Activated T-cell treated with anti-CD3 and anti-CD28 coated beads, Interleukin-2, amount 50 U/mL, for 24 hours (primary cell): ENCODE measurements around the gene DMP1.

Experiments used
- DNase-seq: peaks from one replicate; pipeline ENCODE4 v3.0.0-alpha.2; 2020
- H3K27ac Mint-ChIP-seq: 2 replicates; pipeline ENCODE4 v1.8.0; 2020; ENCODE audit warnings: mild to moderate bottlenecking, mixed read lengths
- H3K27me3 Mint-ChIP-seq: 2 replicates; pipeline ENCODE4 v1.8.0; 2020; ENCODE audit warnings: mixed read lengths
- H3K36me3 Mint-ChIP-seq: 2 replicates; pipeline ENCODE4 v1.8.0; 2020; ENCODE audit warnings: low read depth, mixed read lengths
- H3K4me1 Mint-ChIP-seq: 2 replicates; pipeline ENCODE4 v1.8.0; 2020; ENCODE audit warnings: low read depth, mixed read lengths
- H3K4me3 Mint-ChIP-seq: 2 replicates; pipeline ENCODE4 v1.8.0; 2020; ENCODE audit warnings: mild to moderate bottlenecking, moderate library complexity, mixed read lengths
- H3K9me3 Mint-ChIP-seq: 2 replicates; pipeline ENCODE4 v1.8.0; 2020; ENCODE audit warnings: mixed read lengths

DMP1 gene

GRCh38 chr4:87649980-87650379, at the start of gene DMP1:
DMP1 (plus strand) TSS chr4:87650280; CDS start chr4:87656493, 6,213 bp downstream.
- DNase-seq: no peak
- H3K9me3 Mint-ChIP-seq: no peaks in the 10 kb centered on the region
- H3K4me1 Mint-ChIP-seq: no peaks in the 10 kb centered on the region
- no peaks in the 10 kb centered on the region for H3K36me3 Mint-ChIP-seq
- H3K4me3 Mint-ChIP-seq: no peak within 1 kb of the TSS
- no peak within 1 kb of the TSS for H3K27ac Mint-ChIP-seq
- H3K27me3 Mint-ChIP-seq: no peaks in the 10 kb centered on the region

- no peaks in the 10 kb centered on the region for H3K4me1 Mint-ChIP-seq
- H3K9me3 Mint-ChIP-seq: peaks cover 3% of the 10 kb centered on the region
- no peak overlapping the region for H3K27ac Mint-ChIP-seq
- no peak for DNase-seq
- H3K4me3 Mint-ChIP-seq: no peak overlapping the region
- H3K36me3 Mint-ChIP-seq: no peaks in the 10 kb centered on the region
- H3K27me3 Mint-ChIP-seq: peaks cover 19% of the 10 kb centered on the region
Observed at GRCh38 chr4:87601361-87601760, 48.7 kb upstream of the DMP1 start.

GRCh38 chr4:87608229-87608628, 41.9 kb upstream of the DMP1 start, which contains the start of gene DSPP:
DSPP (plus strand) TSS chr4:87608529; CDS start chr4:87610909, 2,380 bp downstream.
- H3K9me3 Mint-ChIP-seq: peaks cover 3% of the 10 kb centered on the region

GRCh38 chr4:87614292-87614890, 35.7 kb upstream of the DMP1 start:
- Mint-ChIP-seq H3K9me3 (no peaks in the 10 kb centered on the region), H3K4me3 (no peak overlapping the region), H3K4me1 (no peaks in the 10 kb centered on the region), H3K27ac (no peak overlapping the region), H3K27me3 (peaks cover 6% of the 10 kb centered on the region), H3K36me3 (no peaks in the 10 kb centered on the region)
- no peak for DNase-seq

More at GRCh38 chr4:87608229-87608628, 41.9 kb upstream of the DMP1 start, which contains the start of gene DSPP:
- DNase-seq: no peak
- Mint-ChIP-seq H3K27ac (no peak within 1 kb of the TSS), H3K27me3 (peaks cover 11% of the 10 kb centered on the region), H3K4me3 (no peak within 1 kb of the TSS), H3K36me3 (no peaks in the 10 kb centered on the region), H3K4me1 (no peaks in the 10 kb centered on the region)

- no peak overlapping the region for H3K27ac Mint-ChIP-seq
- H3K4me3 Mint-ChIP-seq: no peak overlapping the region
- no peaks in the 10 kb centered on the region for H3K4me1 Mint-ChIP-seq
- DNase-seq: no peak
- H3K36me3 Mint-ChIP-seq: no peaks in the 10 kb centered on the region
- peaks cover 4% of the 10 kb centered on the region for H3K27me3 Mint-ChIP-seq
- H3K9me3 Mint-ChIP-seq: no peaks in the 10 kb centered on the region
Observed at GRCh38 chr4:87616268-87616667, 33.8 kb upstream of the DMP1 start.

GRCh38 chr4:87620086-87620485, 30.0 kb upstream of the DMP1 start:
- no peak for DNase-seq
- Mint-ChIP-seq H3K27ac (no peak overlapping the region), H3K36me3 (no peaks in the 10 kb centered on the region), H3K9me3 (no peaks in the 10 kb centered on the region), H3K4me1 (no peaks in the 10 kb centered on the region), H3K27me3 (peaks cover 5% of the 10 kb centered on the region), H3K4me3 (no peak overlapping the region)

- no peaks in the 10 kb centered on the region for H3K4me1 Mint-ChIP-seq
- DNase-seq: no peak
- H3K4me3 Mint-ChIP-seq: no peak overlapping the region
- H3K27ac Mint-ChIP-seq: no peak overlapping the region
- no peaks in the 10 kb centered on the region for H3K9me3 Mint-ChIP-seq
- peaks cover 5% of the 10 kb centered on the region for H3K27me3 Mint-ChIP-seq
- no peaks in the 10 kb centered on the region for H3K36me3 Mint-ChIP-seq
Observed at GRCh38 chr4:87620491-87620890, 29.6 kb upstream of the DMP1 start.

- Mint-ChIP-seq H3K4me1 (no peaks in the 10 kb centered on the region), H3K9me3 (no peaks in the 10 kb centered on the region), H3K36me3 (no peaks in the 10 kb centered on the region), H3K4me3 (no peak overlapping the region), H3K27me3 (peaks cover 5% of the 10 kb centered on the region), H3K27ac (no peak overlapping the region)
- no peak for DNase-seq
Observed at GRCh38 chr4:87622303-87622702, 27.8 kb upstream of the DMP1 start.

GRCh38 chr4:87624698-87625097, 25.4 kb upstream of the DMP1 start:
- H3K4me3 Mint-ChIP-seq: no peak overlapping the region
- H3K27me3 Mint-ChIP-seq: peaks cover 7% of the 10 kb centered on the region
- no peak for DNase-seq
- no peaks in the 10 kb centered on the region for H3K9me3 Mint-ChIP-seq
- no peak overlapping the region for H3K27ac Mint-ChIP-seq
- no peaks in the 10 kb centered on the region for H3K36me3 Mint-ChIP-seq
- no peaks in the 10 kb centered on the region for H3K4me1 Mint-ChIP-seq

- no peak overlapping the region for H3K27ac Mint-ChIP-seq
- H3K27me3 Mint-ChIP-seq: peaks cover 16% of the 10 kb centered on the region
- H3K36me3 Mint-ChIP-seq: no peaks in the 10 kb centered on the region
- H3K9me3 Mint-ChIP-seq: no peaks in the 10 kb centered on the region
- no peaks in the 10 kb centered on the region for H3K4me1 Mint-ChIP-seq
- H3K4me3 Mint-ChIP-seq: no peak overlapping the region
- DNase-seq: no peak
Observed at GRCh38 chr4:87631668-87632067, 18.4 kb upstream of the DMP1 start.

- Mint-ChIP-seq H3K36me3 (no peaks in the 10 kb centered on the region), H3K4me1 (no peaks in the 10 kb centered on the region)
- DNase-seq: no peak
Observed at GRCh38 chr4:87632469-87632868, 17.6 kb upstream of the DMP1 start.

GRCh38 chr4:87633243-87633642, 16.8 kb upstream of the DMP1 start:
- H3K4me3 Mint-ChIP-seq: no peak overlapping the region
- no peak for DNase-seq
- no peak overlapping the region for H3K27ac Mint-ChIP-seq
- no peaks in the 10 kb centered on the region for H3K9me3 Mint-ChIP-seq
- H3K27me3 Mint-ChIP-seq: peaks cover 14% of the 10 kb centered on the region
- H3K36me3 Mint-ChIP-seq: no peaks in the 10 kb centered on the region
- H3K4me1 Mint-ChIP-seq: no peaks in the 10 kb centered on the region

More at GRCh38 chr4:87632469-87632868, 17.6 kb upstream of the DMP1 start:
- H3K27me3 Mint-ChIP-seq: peaks cover 16% of the 10 kb centered on the region
- no peak overlapping the region for H3K4me3 Mint-ChIP-seq
- no peak overlapping the region for H3K27ac Mint-ChIP-seq
- H3K9me3 Mint-ChIP-seq: no peaks in the 10 kb centered on the region

- no peak overlapping the region for H3K27ac Mint-ChIP-seq
- peaks cover 4% of the 10 kb centered on the region for H3K4me1 Mint-ChIP-seq
- H3K27me3 Mint-ChIP-seq: no peaks in the 10 kb centered on the region
- H3K36me3 Mint-ChIP-seq: no peaks in the 10 kb centered on the region
- DNase-seq: no peak
- no peaks in the 10 kb centered on the region for H3K9me3 Mint-ChIP-seq
- H3K4me3 Mint-ChIP-seq: no peak overlapping the region
Observed at GRCh38 chr4:87644286-87644685, 5.8 kb upstream of the DMP1 start.

- Mint-ChIP-seq H3K9me3 (no peaks in the 10 kb centered on the region), H3K27me3 (no peaks in the 10 kb centered on the region), H3K4me1 (no peaks in the 10 kb centered on the region), H3K4me3 (no peak overlapping the region), H3K36me3 (no peaks in the 10 kb centered on the region), H3K27ac (no peak overlapping the region)
- DNase-seq: no peak
Observed at GRCh38 chr4:87650938-87651337, 858 bp downstream of the DMP1 start.

- Mint-ChIP-seq H3K27ac (no peak overlapping the region), H3K36me3 (no peaks in the 10 kb centered on the region), H3K9me3 (no peaks in the 10 kb centered on the region), H3K4me1 (no peaks in the 10 kb centered on the region), H3K27me3 (no peaks in the 10 kb centered on the region), H3K4me3 (no peak overlapping the region)
- no peak for DNase-seq
Observed at GRCh38 chr4:87651941-87652340, 1.9 kb downstream of the DMP1 start.
